ENCODE data around the gene FAM216B. TPM values are rescaled to one million over a fixed set of nuclear protein-coding genes. Genes with fewer than 3 reads are reported as not detected.

Gene FAM216B
- total RNA-seq (2013; cell fraction: nucleolus; rRNA removed) = not detected in 2 replicates
- total RNA-seq (2014; rRNA removed) (not detected in 2 replicates), total RNA-seq (2014; rRNA removed; fragmentation: Illumina TruSeq; extraction: Trizol) (not detected in 2 replicates), total RNA-seq (2021) (not detected in 2 replicates), polyA plus RNA-seq (2011; rRNA removed) (not detected in 2 replicates), polyA plus RNA-seq (2014; fragmentation: Illumina TruSeq; extraction: Trizol) (not detected in 2 replicates), polyA plus RNA-seq (2014; fragmentation: Nextera tagmentation; extraction: Ambion mirVana) (not detected), polyA plus RNA-seq (2014; rRNA removed) (not detected in 2 replicates), polyA plus RNA-seq (2016; fragmentation: Nextera tagmentation; extraction: Ambion mirVana) (not detected), polyA minus RNA-seq (2011; rRNA and poly(A)+ RNA removed) (not detected in 2 replicates), Bru-seq, nascent RNA (not detected), BruChase-seq, experiment 1, labeled RNA remaining after a 6-hour chase (not detected), BruChase-seq, experiment 2, labeled RNA remaining after a 2-hour chase (not detected)
- not detected for polyA plus RNA-seq (2011; ENCODE audit: low read depth)
- not detected in 2 replicates for polyA plus RNA-seq (2011; cell fraction: cytosol; rRNA removed)
- polyA plus RNA-seq (2011; cell fraction: nucleus; rRNA removed) = not detected in 2 replicates
- polyA plus RNA-seq (2012) = not detected in 2 replicates
- not detected in 2 replicates for polyA minus RNA-seq (2011; cell fraction: cytosol; rRNA and poly(A)+ RNA removed)
- not detected in 2 replicates for polyA minus RNA-seq (2011; cell fraction: nucleus; rRNA and poly(A)+ RNA removed)
- long read RNA-seq, experiment 1 = 0 reads
- long read RNA-seq, experiment 2 = 0 reads

GRCh38 chr13:42781352-42781751 lies at the start of gene FAM216B:
Gene FAM216B (plus strand): TSS chr13:42781584. CDS start chr13:42784068, 2,484 bp downstream.
- FAIRE-seq (no peak), DNase-seq (ENCODE audit: low read depth, low spot score) (no peak), ATAC-seq (no peak)
- CTCF ChIA-PET = no interaction called here
- H3K9ac ChIP-seq (ENCODE audit: control insufficient read depth, insufficient read depth, low read length) = no peak within 1 kb of the TSS
- WGBS (ENCODE audit: insufficient coverage, insufficient replicate concordance, low lambda C conversion rate, missing lambda C conversion rate) = 67% methylated on average over 3 of the region's 3 CpGs
- no peak within 1 kb of the TSS for H3K4me2 ChIP-seq (ENCODE audit: control insufficient read depth, insufficient read depth)
- RAD21 ChIA-PET (ENCODE audit: unreplicated experiment) = no interaction called here
- BruUV-seq (replicated peaks) = no TSS peak
- H3K4me1 ChIP-seq (ENCODE audit: control insufficient read depth, insufficient read depth, low read length) = no peaks in the 10 kb centered on the region
- TF ChIP-seq ZBTB40 (IDR thresholded peaks at IDR 0.05; ENCODE audit: borderline replicate concordance) (no peak), BCLAF1 (IDR thresholded peaks at IDR 0.05) (no peak), FOXK2 (IDR thresholded peaks at IDR 0.05) (no peak), NR2F1 (conservative IDR thresholded peaks at IDR 0.05) (no peak), RCOR1 (conservative IDR thresholded peaks at IDR 0.05; ENCODE audit: low read depth, low read length) (no peak), POLR2AphosphoS5 (IDR thresholded peaks at IDR 0.05; ENCODE audit: low read length) (no peak), MXI1 (IDR thresholded peaks at IDR 0.05; ENCODE audit: low read depth, low read length) (no peak), PAX8 (IDR thresholded peaks at IDR 0.05) (no peak)
- H3K27ac ChIP-seq (ENCODE audit: control insufficient read depth, insufficient read depth) = no peak within 1 kb of the TSS
- no peaks in the 10 kb centered on the region for H3K9me3 ChIP-seq (replicated peaks; ENCODE audit: control insufficient read depth, insufficient read depth, low read length)
- no peak within 1 kb of the TSS for H2AFZ ChIP-seq (ENCODE audit: control insufficient read depth, low read depth, low read length)
- no peaks in the 10 kb centered on the region for H4K20me1 ChIP-seq (ENCODE audit: control insufficient read depth, insufficient read depth)
- no peaks in the 10 kb centered on the region for H3K79me2 ChIP-seq (ENCODE audit: control insufficient read depth, insufficient read depth, low read length)
- POLR2A ChIA-PET = no interaction called here
- H3K36me3 ChIP-seq (ENCODE audit: control insufficient read depth in 2 of 2, insufficient read depth in 2 of 2, low read length in 1 of 2) = no peaks in the 10 kb centered on the region
- intact Hi-C loops (cut with micrococcal nuclease; ENCODE audit: unreplicated experiment) = no loop called here
- SMC1A ChIA-PET (ENCODE audit: uncharacterized antibody, unreplicated experiment) = no interaction called here
- no peaks in the 10 kb centered on the region for H3K27me3 ChIP-seq (replicated peaks in 1 of 2; ENCODE audit: control insufficient read depth in 2 of 2, insufficient read depth in 2 of 2, low read length in 1 of 2)
- in situ Hi-C loops (cut with MboI) = no loop called here
- H3K4me3 ChIP-seq = no peak within 1 kb of the TSS

Data from GM12878 (cell line).